HepG2 (cell line): Measurements from ENCODE around the gene ALKBH5. TPM values are rescaled to one million over a fixed set of nuclear protein-coding genes. Genes with fewer than 3 reads are reported as not detected.

ENCODE experiments used
- ATAC-seq: fragments of 200-7000 bp; cut with Tn5 transposase; 3 replicates; pipeline ENCODE4 v1.9.1; 2020; ENCODE audit warnings: mild to moderate bottlenecking, moderate library complexity
- BruUV-seq: library from RNA; stranded (reverse); fragments of 400-500 nt; replicated peaks from 2 replicates; lab custom pipeline; 2021; lab: Mats Ljungman, UMichigan
- CTCF ChIA-PET: fragments of 300-600 bp; formaldehyde crosslinking; extraction: SDS; loops from one replicate; lab custom pipeline; 2021; ENCODE audit warnings: low total read pairs, inconsistent platforms, low intra/inter-chr PET ratio; lab: Yijun Ruan, JAX
- POLR2A ChIA-PET: fragments of 350-600 bp; sonication (Branson Sonifier 250); formaldehyde crosslinking; loops from one replicate; lab custom pipeline; 2020; ENCODE audit warnings: antibody characterized with exemption, inconsistent platforms; lab: Yijun Ruan, JAX
- DNase-seq: peaks from one replicate; pipeline ENCODE4 v3.0.0-alpha.2; 2015; ENCODE audit warnings: low spot score
- FAIRE-seq: peaks from 3 replicates; lab custom pipeline; 2011; peaks lifted over from hg19 to GRCh38; lab: Jason Lieb, UNC
- H2AFZ ChIP-seq: one replicate; pipeline ENCODE4 v1.6.1; 2011; ENCODE audit warnings: low read length, inconsistent platforms
- H3K27ac ChIP-seq: fragments of 300-600 bp; 3 replicates; pipeline ENCODE4 v1.8.0; 2011; ENCODE audit warnings: mixed run types, mild to moderate bottlenecking, mixed read lengths, low read length, inconsistent platforms; ENCODE audit not compliant: insufficient read depth; ENCODE audit errors: extremely low read length
- H3K27me3 ChIP-seq, 2 experiments: fragments of 200-600 bp in 1 of 2; 2 replicates in 1 of 2; 3 replicates in 1 of 2; pipeline versions ENCODE4 v1.6.0 to v1.8.0; 2011; ENCODE audit warnings: low read length in 2 of 2, mild to moderate bottlenecking in 2 of 2, moderate library complexity in 2 of 2, inconsistent platforms in 1 of 2; ENCODE audit not compliant: insufficient read depth in 2 of 2, control insufficient read depth in 1 of 2
- H3K36me3 ChIP-seq, 2 experiments: fragments of 200-600 bp in 1 of 2; replicated peaks in 1 of 2; 2 replicates in 1 of 2; 3 replicates in 1 of 2; pipeline versions ENCODE4 v1.5.1 to v1.8.0; 2011; ENCODE audit warnings: low read length in 2 of 2, inconsistent platforms in 1 of 2; ENCODE audit not compliant: insufficient read depth in 2 of 2, control insufficient read depth in 1 of 2
- H3K4me1 ChIP-seq: 2 replicates; pipeline ENCODE4 v1.5.1; 2012; ENCODE audit warnings: low read length, inconsistent platforms; ENCODE audit not compliant: insufficient read depth
- H3K4me2 ChIP-seq: 2 replicates; pipeline ENCODE4 v1.6.0; 2011; ENCODE audit warnings: low read depth, low read length, inconsistent platforms
- H3K4me3 ChIP-seq, 3 experiments: fragments of 200-600 bp in 1 of 3; sonication (generic), shearing (Covaris generic) in 1 of 3; replicated peaks in 1 of 3; 2 replicates each; pipeline ENCODE4 v1.5.1; 2011 to 2016; ENCODE audit warnings: low read length in 3 of 3, inconsistent platforms in 2 of 3, low read depth in 2 of 3, mild to moderate bottlenecking in 2 of 3, control low read depth in 1 of 3, mixed read lengths in 1 of 3; ENCODE audit not compliant: insufficient read depth in 1 of 3
- H3K79me2 ChIP-seq: one replicate; pipeline ENCODE4 v1.6.1; 2011; ENCODE audit warnings: low read length, inconsistent platforms; ENCODE audit not compliant: insufficient read depth
- H3K9ac ChIP-seq: 2 replicates; pipeline ENCODE4 v1.6.0; 2011; ENCODE audit warnings: mild to moderate bottlenecking, low read depth, low read length, inconsistent platforms; ENCODE audit not compliant: insufficient read depth
- H3K9me3 ChIP-seq: 2 replicates; pipeline ENCODE4 v1.5.1; 2012; ENCODE audit warnings: mild to moderate bottlenecking, low read length
- H4K20me1 ChIP-seq: 2 replicates; pipeline ENCODE4 v1.6.0; 2011; ENCODE audit warnings: inconsistent platforms, mild to moderate bottlenecking, low read length, moderate library complexity; ENCODE audit not compliant: insufficient read depth
- BHLHE40 ChIP-seq: IDR thresholded peaks from 2 replicates; pipeline ENCODE4 v1.6.1; 2011; ENCODE audit warnings: low read length, improper control_type of control experiment
- DR1 ChIP-seq: sonication (generic); formaldehyde crosslinking; IDR thresholded peaks from 2 replicates; pipeline ENCODE4 v1.8.0; 2021; ENCODE audit warnings: mild to moderate bottlenecking, missing genetic modification reagents, inconsistent platforms
- DRAP1 ChIP-seq: IDR thresholded peaks from 2 replicates; pipeline ENCODE4 v1.6.1; 2016; ENCODE audit warnings: missing genetic modification reagents, missing compliant biosample characterization
- E2F1 ChIP-seq: sonication (generic); formaldehyde crosslinking; IDR thresholded peaks from 2 replicates; pipeline ENCODE4 v1.5.0; 2020; ENCODE audit warnings: missing genetic modification reagents
- HDAC1 ChIP-seq: sonication (generic); formaldehyde crosslinking; IDR thresholded peaks from 2 replicates; pipeline ENCODE4 v1.5.1; 2020; ENCODE audit warnings: mild to moderate bottlenecking, missing genetic modification reagents
- TMF1 ChIP-seq: sonication (generic); formaldehyde crosslinking; IDR thresholded peaks from 2 replicates; pipeline ENCODE4 v1.8.1; 2022; ENCODE audit warnings: low read depth, missing genetic modification reagents
- ZBTB37 ChIP-seq: sonication (generic); formaldehyde crosslinking; IDR thresholded peaks from 2 replicates; pipeline ENCODE4 v1.4.0; 2020; ENCODE audit warnings: mild to moderate bottlenecking, missing genetic modification reagents
- ZNF333 ChIP-seq: sonication (generic); formaldehyde crosslinking; IDR thresholded peaks from 2 replicates; pipeline ENCODE4 v1.4.0; 2020; ENCODE audit warnings: mild to moderate bottlenecking, missing genetic modification reagents, borderline replicate concordance
- ZNF350 ChIP-seq: sonication (generic); formaldehyde crosslinking; IDR thresholded peaks from 2 replicates; pipeline ENCODE4 v1.4.0; 2020; ENCODE audit warnings: mild to moderate bottlenecking, low read depth, missing genetic modification reagents, borderline replicate concordance
- ZNF607 ChIP-seq: sonication (generic); formaldehyde crosslinking; IDR thresholded peaks from 2 replicates; pipeline ENCODE4 v1.5.1; 2020; ENCODE audit warnings: missing genetic modification reagents, mild to moderate bottlenecking, borderline replicate concordance
- ZNF629 ChIP-seq: sonication (generic); formaldehyde crosslinking; conservative IDR thresholded peaks from 2 replicates; pipeline ENCODE4 v1.5.0; 2020; ENCODE audit warnings: missing genetic modification reagents
- ZNF761 ChIP-seq: sonication (generic); formaldehyde crosslinking; conservative IDR thresholded peaks from 2 replicates; pipeline ENCODE4 v1.4.0; 2020; ENCODE audit warnings: mild to moderate bottlenecking, missing genetic modification reagents
- WGBS: methylation state at CpG from one replicate; pipeline ENCODE4 v1.1.6; 2017; ENCODE audit warnings: low lambda C conversion rate; 5-methylcytosine and 5-hydroxymethylcytosine counted together
- in situ Hi-C: cut with HindIII; loops from 2 replicates; pipeline ENCODE4 v1.10.0; 2017; ENCODE audit warnings: low pct_unique_long_range_greater_than_20kb; ENCODE audit not compliant: extremely low pct_ligation_motif_present
- intact Hi-C: fragments of 100-400 bp; cut with micrococcal nuclease; formaldehyde crosslinking; loops from one replicate; pipeline ENCODE4 v1.10.0; 2022; ENCODE audit not compliant: unreplicated experiment
- polyA plus RNA-seq, 8 experiments: library from polyadenylated mRNA; depleted of rRNA in 3 of 8; stranded (reverse) in 7 of 8; unstranded in 1 of 8; fragments of >200 nt; fragmentation: Illumina TruSeq in 4 of 8; extraction: Trizol in 4 of 8; gene quantifications; 2 replicates each; pipeline versions ENCODE4 v1.2.1 to v1.2.3, GENCODE V29; 2011 to 2016; ENCODE audit warnings: low read depth in 4 of 8, missing spikeins in 1 of 8, mixed read lengths in 1 of 8; ENCODE audit not compliant: insufficient read depth in 1 of 8
- total RNA-seq, 5 experiments: library from RNA; depleted of rRNA; stranded (reverse); fragments of >200 nt; fragmentation: Illumina TruSeq; extraction: Trizol; gene quantifications; 2 replicates each; pipeline ENCODE4 v1.2.3, GENCODE V29; 2016; ENCODE audit warnings: low read depth in 1 of 5

Gene ALKBH5
- total and polyA plus RNA-seq, 2 of the 13 experiments (the other 11 are each of a cell fraction or from before 2014, with no cell fraction given), result 68.9 to 76.9 TPM

GRCh38 chr17:18157354-18157985 lies 26.2 kb upstream of the ALKBH5 start:
- TF ChIP-seq ZNF629 (peak; percentile 44; the same call in 1 of the 2 replicates), ZNF350 (CRISPR knock-in tag) (no peak), ZNF607 (CRISPR knock-in tag) (no peak), ZNF761 (CRISPR knock-in tag) (no peak), BHLHE40 (no peak)
- Histone ChIP-seq H3K27me3 (peaks cover 1 to 9% of the 10 kb centered on the region in 2 experiments; a peak in 3 of 5 replicates), H3K79me2 (no peaks in the 10 kb centered on the region), H3K9me3 (no peaks in the 10 kb centered on the region), H3K4me1 (peaks cover 27% of the 10 kb centered on the region), H3K36me3 (no peaks in the 10 kb centered on the region), H3K27ac (no peak overlapping the region), H2AFZ (no peak overlapping the region), H4K20me1 (no peaks in the 10 kb centered on the region), H3K4me3 (no peak overlapping the region), H3K9ac (no peak overlapping the region), H3K4me2 (no peak overlapping the region)
- FAIRE-seq (no peak), DNase-seq (no peak), ATAC-seq (no peak)
- intact Hi-C loops, result no loop called here
- no TSS peak for BruUV-seq
- in situ Hi-C loops, result no loop called here
- WGBS, result 78% methylated on average over 19 of the region's 22 CpGs
- ChIA-PET CTCF (no interaction called here), POLR2A (no interaction called here)

GRCh38 chr17:18158022-18158600 lies 25.5 kb upstream of the ALKBH5 start:
- FAIRE-seq (no peak), ATAC-seq (no peak), DNase-seq (no peak)
- no peaks in the 10 kb centered on the region for H3K79me2 ChIP-seq
- no peaks in the 10 kb centered on the region for H3K9me3 ChIP-seq
- H3K4me2 ChIP-seq, result no peak overlapping the region
- in situ Hi-C loops, result no loop called here
- intact Hi-C loops, result no loop called here
- H3K9ac ChIP-seq, result no peak overlapping the region
- no peaks in the 10 kb centered on the region for H4K20me1 ChIP-seq
- ChIA-PET CTCF (no interaction called here), POLR2A (no interaction called here)
- no peak overlapping the region for H3K27ac ChIP-seq
- TF ChIP-seq DRAP1 (CRISPR knock-in tag), result no peak
- no peak for TF ChIP-seq ZNF333
- no peak for TF ChIP-seq E2F1 (CRISPR knock-in tag)
- TF ChIP-seq ZBTB37 (CRISPR knock-in tag), result no peak
- TF ChIP-seq DR1, result no peak
- no peak for TF ChIP-seq HDAC1 (CRISPR knock-in tag)
- TF ChIP-seq TMF1, result no peak
- WGBS, result 52% methylated on average over 24 of the region's 26 CpGs
- BruUV-seq, result no TSS peak
- H3K36me3 ChIP-seq, result no peaks in the 10 kb centered on the region
- peaks cover 25% of the 10 kb centered on the region for H3K4me1 ChIP-seq
- no peak overlapping the region for H3K4me3 ChIP-seq
- H3K27me3 ChIP-seq, result peaks cover 2 to 6% of the 10 kb centered on the region in 2 experiments; a peak in 2 of 5 replicates
- no peak overlapping the region for H2AFZ ChIP-seq
